Activated naive CD4-positive, alpha-beta T cell treated with anti-CD3 and anti-CD28 coated beads, Interleukin-2, amount 50 U/mL, for 24 hours (primary cell): ENCODE data around the gene KCNJ16.

ENCODE experiments used
- H3K27ac Mint-ChIP-seq: one replicate; pipeline ENCODE4 v1.8.0; 2021; ENCODE audit warnings: mild to moderate bottlenecking, mixed read lengths
- H3K27me3 Mint-ChIP-seq: one replicate; pipeline ENCODE4 v1.8.0; 2021; ENCODE audit warnings: mixed read lengths
- H3K36me3 Mint-ChIP-seq: one replicate; pipeline ENCODE4 v1.8.0; 2021; ENCODE audit warnings: mixed read lengths
- H3K4me1 Mint-ChIP-seq: one replicate; pipeline ENCODE4 v1.8.0; 2021; ENCODE audit warnings: mixed read lengths
- H3K4me3 Mint-ChIP-seq: one replicate; pipeline ENCODE4 v1.8.0; 2021; ENCODE audit warnings: mild to moderate bottlenecking, mixed read lengths
- H3K9me3 Mint-ChIP-seq: one replicate; pipeline ENCODE4 v1.8.0; 2021; ENCODE audit warnings: mixed read lengths

The KCNJ16 gene

GRCh38 chr17:70158180-70158579 is 83.2 kb downstream of the KCNJ16 start:
- Mint-ChIP-seq H3K27ac (no peak overlapping the region), H3K27me3 (peaks cover under 1% of the 10 kb centered on the region), H3K36me3 (no peaks in the 10 kb centered on the region), H3K4me1 (no peaks in the 10 kb centered on the region), H3K9me3 (no peaks in the 10 kb centered on the region), H3K4me3 (no peak overlapping the region)

- H3K4me1 Mint-ChIP-seq = no peaks in the 10 kb centered on the region
- no peaks in the 10 kb centered on the region for H3K9me3 Mint-ChIP-seq
- H3K27ac Mint-ChIP-seq = no peak overlapping the region
- no peak overlapping the region for H3K4me3 Mint-ChIP-seq
- no peaks in the 10 kb centered on the region for H3K27me3 Mint-ChIP-seq
- H3K36me3 Mint-ChIP-seq = no peaks in the 10 kb centered on the region
These were observed 83.6 kb downstream of the KCNJ16 start for GRCh38 chr17:70158591-70158990.

GRCh38 chr17:70159980-70160379 is 85.0 kb downstream of the KCNJ16 start:
- Mint-ChIP-seq H3K27me3 (no peaks in the 10 kb centered on the region), H3K9me3 (no peaks in the 10 kb centered on the region), H3K4me1 (no peaks in the 10 kb centered on the region), H3K4me3 (no peak overlapping the region), H3K36me3 (no peaks in the 10 kb centered on the region), H3K27ac (no peak overlapping the region)

- H3K4me3 Mint-ChIP-seq = no peak overlapping the region
- no peak overlapping the region for H3K27ac Mint-ChIP-seq
- H3K9me3 Mint-ChIP-seq = no peaks in the 10 kb centered on the region
- H3K27me3 Mint-ChIP-seq = peaks cover 6% of the 10 kb centered on the region
- H3K4me1 Mint-ChIP-seq = no peaks in the 10 kb centered on the region
- no peaks in the 10 kb centered on the region for H3K36me3 Mint-ChIP-seq
These were observed 86.5 kb downstream of the KCNJ16 start for GRCh38 chr17:70161519-70161918.

GRCh38 chr17:70165383-70165782 is 90.4 kb downstream of the KCNJ16 start:
- no peaks in the 10 kb centered on the region for H3K36me3 Mint-ChIP-seq
- H3K9me3 Mint-ChIP-seq = no peaks in the 10 kb centered on the region
- H3K4me3 Mint-ChIP-seq = no peak overlapping the region
- H3K27me3 Mint-ChIP-seq = peaks cover 33% of the 10 kb centered on the region
- H3K27ac Mint-ChIP-seq = no peak overlapping the region
- H3K4me1 Mint-ChIP-seq = peaks cover 13% of the 10 kb centered on the region

GRCh38 chr17:70166615-70167014 is 91.6 kb downstream of the KCNJ16 start:
- H3K27ac Mint-ChIP-seq = no peak overlapping the region
- peaks cover 13% of the 10 kb centered on the region for H3K4me1 Mint-ChIP-seq
- H3K36me3 Mint-ChIP-seq = no peaks in the 10 kb centered on the region
- H3K27me3 Mint-ChIP-seq = peaks cover 44% of the 10 kb centered on the region
- H3K9me3 Mint-ChIP-seq = no peaks in the 10 kb centered on the region
- H3K4me3 Mint-ChIP-seq = no peak overlapping the region

GRCh38 chr17:70168044-70168976 is 93.3 kb downstream of the KCNJ16 start:
- peaks cover 54% of the 10 kb centered on the region for H3K27me3 Mint-ChIP-seq
- H3K27ac Mint-ChIP-seq = no peak overlapping the region
- peak overlapping the region; percentile 66 for H3K4me3 Mint-ChIP-seq
- no peaks in the 10 kb centered on the region for H3K36me3 Mint-ChIP-seq
- peaks cover 13% of the 10 kb centered on the region for H3K4me1 Mint-ChIP-seq
- no peaks in the 10 kb centered on the region for H3K9me3 Mint-ChIP-seq

GRCh38 chr17:70168977-70169708 is 94.1 kb downstream of the KCNJ16 start, which contains the start of gene KCNJ2:
Gene KCNJ2 (plus strand): TSS chr17:70169532. CDS start chr17:70175040, 5,508 bp downstream.
- Mint-ChIP-seq H3K27me3 (peaks cover 54% of the 10 kb centered on the region), H3K4me1 (peaks cover 13% of the 10 kb centered on the region), H3K4me3 (peak within 1 kb of the TSS; percentile 66), H3K27ac (no peak within 1 kb of the TSS), H3K9me3 (no peaks in the 10 kb centered on the region), H3K36me3 (no peaks in the 10 kb centered on the region)

GRCh38 chr17:70169709-70170597 is 94.9 kb downstream of the KCNJ16 start:
- Mint-ChIP-seq H3K9me3 (no peaks in the 10 kb centered on the region), H3K27me3 (peaks cover 54% of the 10 kb centered on the region), H3K36me3 (no peaks in the 10 kb centered on the region), H3K27ac (no peak overlapping the region), H3K4me1 (peaks cover 13% of the 10 kb centered on the region), H3K4me3 (peak overlapping the region; percentile 19)

- H3K27me3 Mint-ChIP-seq = peaks cover 51% of the 10 kb centered on the region
- no peak overlapping the region for H3K27ac Mint-ChIP-seq
- H3K9me3 Mint-ChIP-seq = no peaks in the 10 kb centered on the region
- H3K36me3 Mint-ChIP-seq = no peaks in the 10 kb centered on the region
- H3K4me3 Mint-ChIP-seq = no peak overlapping the region
- H3K4me1 Mint-ChIP-seq = peaks cover 13% of the 10 kb centered on the region
These were observed 96.1 kb downstream of the KCNJ16 start for GRCh38 chr17:70171159-70171558.

GRCh38 chr17:70172449-70172848 is 97.4 kb downstream of the KCNJ16 start:
- Mint-ChIP-seq H3K27ac (no peak overlapping the region), H3K4me1 (peaks cover 13% of the 10 kb centered on the region), H3K36me3 (no peaks in the 10 kb centered on the region), H3K4me3 (no peak overlapping the region), H3K27me3 (peaks cover 45% of the 10 kb centered on the region), H3K9me3 (no peaks in the 10 kb centered on the region)

GRCh38 chr17:70172923-70173322 is 97.9 kb downstream of the KCNJ16 start:
- no peaks in the 10 kb centered on the region for H3K9me3 Mint-ChIP-seq
- no peaks in the 10 kb centered on the region for H3K36me3 Mint-ChIP-seq
- peaks cover 13% of the 10 kb centered on the region for H3K4me1 Mint-ChIP-seq
- H3K27ac Mint-ChIP-seq = no peak overlapping the region
- no peak overlapping the region for H3K4me3 Mint-ChIP-seq
- H3K27me3 Mint-ChIP-seq = peaks cover 41% of the 10 kb centered on the region

GRCh38 chr17:70173681-70174080 is 98.7 kb downstream of the KCNJ16 start:
- Mint-ChIP-seq H3K36me3 (no peaks in the 10 kb centered on the region), H3K9me3 (no peaks in the 10 kb centered on the region), H3K4me1 (peaks cover 7% of the 10 kb centered on the region), H3K4me3 (no peak overlapping the region), H3K27ac (no peak overlapping the region), H3K27me3 (peaks cover 33% of the 10 kb centered on the region)

GRCh38 chr17:70181376-70181775 is 106.4 kb downstream of the KCNJ16 start:
- peaks cover 6% of the 10 kb centered on the region for H3K27me3 Mint-ChIP-seq
- H3K9me3 Mint-ChIP-seq = peaks cover 6% of the 10 kb centered on the region
- no peak overlapping the region for H3K27ac Mint-ChIP-seq
- H3K4me3 Mint-ChIP-seq = no peak overlapping the region
- no peaks in the 10 kb centered on the region for H3K36me3 Mint-ChIP-seq
- H3K4me1 Mint-ChIP-seq = no peaks in the 10 kb centered on the region

- peaks cover 6% of the 10 kb centered on the region for H3K27me3 Mint-ChIP-seq
- no peaks in the 10 kb centered on the region for H3K4me1 Mint-ChIP-seq
- peaks cover 6% of the 10 kb centered on the region for H3K9me3 Mint-ChIP-seq
- no peak overlapping the region for H3K27ac Mint-ChIP-seq
- no peaks in the 10 kb centered on the region for H3K36me3 Mint-ChIP-seq
- no peak overlapping the region for H3K4me3 Mint-ChIP-seq
These were observed 106.8 kb downstream of the KCNJ16 start for GRCh38 chr17:70181866-70182265.
